NCI-H2029 treated with DMSO at 0.1 percent for 48 hours (cell line): Measurements from ENCODE around the gene GHDC.
"Not testable (repeated sequence)": the region's sequence is repeated elsewhere in the genome, so short reads cannot be mapped to it uniquely, and the experiment has no call there.

Experiments used
- DNase-seq: peaks from one replicate; lab custom pipeline; 2025; lab: John Stamatoyannopoulos, UW

The GHDC gene

DNA sequence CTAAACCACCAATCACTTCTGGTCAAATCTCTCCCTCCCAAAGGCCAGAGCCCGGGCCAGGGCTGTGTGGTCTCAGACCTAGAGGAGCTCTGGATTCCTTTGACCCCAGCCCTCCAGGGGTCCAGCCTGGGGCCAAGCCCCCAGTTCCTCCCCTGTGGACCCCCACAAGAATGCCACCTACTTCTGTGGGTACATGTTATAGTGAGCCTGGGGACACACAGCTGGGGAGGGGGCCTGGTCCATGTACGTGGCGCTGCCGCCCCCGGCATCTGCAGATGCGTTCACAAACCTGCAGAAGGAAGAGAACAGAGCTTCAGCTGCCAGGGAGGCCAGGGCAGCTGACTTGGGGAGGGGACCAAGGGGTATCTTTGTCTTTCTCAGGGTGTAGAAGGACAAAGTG is 7.9 kb upstream of the GHDC start:
- DNase-seq, result no peak

DNA sequence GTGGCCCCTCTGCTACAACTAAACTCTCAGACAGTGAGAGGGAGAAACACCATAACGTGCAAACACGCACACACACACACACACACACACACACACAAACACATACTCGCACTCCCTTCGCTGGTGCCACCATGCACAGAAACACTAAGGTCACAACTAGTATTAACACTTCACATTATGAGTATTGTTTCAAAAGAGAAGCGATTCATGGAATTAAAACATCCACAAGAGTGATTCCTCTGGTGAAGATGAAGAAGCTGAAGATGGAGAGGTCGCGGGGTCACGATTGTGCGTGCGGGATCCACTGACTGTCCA is 7.1 kb upstream of the GHDC start:
- no peak for DNase-seq

DNA sequence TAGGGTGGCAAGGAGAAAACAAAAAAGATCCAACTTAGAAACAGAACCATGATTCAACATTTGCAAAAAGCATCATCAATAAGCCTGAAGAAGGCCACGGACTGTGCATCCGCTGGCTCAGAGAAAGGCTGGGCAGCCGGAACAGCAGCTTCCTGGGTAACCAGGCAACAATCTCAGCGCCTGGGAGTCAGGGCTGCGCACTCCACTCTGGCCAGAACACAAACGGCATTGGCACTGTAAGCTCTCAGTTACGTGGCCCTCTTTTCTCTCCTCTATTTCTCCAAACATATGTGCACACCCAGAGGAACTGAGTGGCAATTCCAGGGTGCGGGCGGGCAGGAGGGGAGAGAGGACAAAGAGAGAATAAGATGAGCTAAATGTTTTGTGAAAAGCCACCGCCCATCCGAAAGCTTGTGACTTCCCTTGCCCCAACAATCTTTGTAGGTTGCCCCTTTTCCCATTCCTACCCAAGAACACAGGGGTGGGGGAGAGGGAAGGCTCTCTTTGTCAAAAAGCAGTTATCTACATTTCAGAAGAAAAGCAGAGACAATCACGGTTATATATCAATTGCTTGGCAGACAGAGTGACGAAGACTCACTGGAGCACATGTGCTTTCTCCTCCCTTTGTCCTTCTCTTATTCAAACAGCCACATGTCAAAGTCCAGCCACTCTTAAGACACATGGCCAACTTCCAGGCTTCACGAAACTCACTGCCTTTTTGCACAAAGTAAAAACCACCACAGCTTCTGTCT is 6.6 kb upstream of the GHDC start:
- DNase-seq, result no peak

DNA sequence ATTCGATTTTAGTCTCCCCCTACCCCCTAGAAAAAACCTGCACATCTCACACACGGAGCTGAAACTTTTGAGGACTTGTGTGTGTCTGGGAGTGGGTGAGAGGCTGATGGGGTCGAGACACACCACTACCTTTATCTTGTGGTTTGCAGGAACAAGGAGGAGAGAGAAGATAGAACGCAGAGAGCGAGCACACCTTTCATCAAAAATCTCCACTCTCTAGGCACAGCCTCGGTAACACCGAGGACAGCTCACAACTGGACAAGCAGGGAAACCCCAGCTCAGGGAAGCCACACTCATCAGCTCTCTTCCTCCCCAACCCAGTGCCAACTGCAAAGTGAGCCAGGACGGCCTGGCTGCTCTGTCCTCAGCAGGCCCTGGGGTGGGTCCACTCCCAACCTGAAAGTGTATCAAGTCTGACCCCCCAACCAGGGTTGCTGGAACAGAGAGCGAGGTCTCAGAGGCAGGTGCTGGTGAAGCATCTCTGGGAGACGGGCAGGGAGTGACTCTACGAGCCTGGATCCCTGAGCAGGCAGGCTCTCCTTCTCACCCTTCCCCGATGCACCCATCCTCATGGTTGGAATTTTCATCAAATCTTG is 5.2 kb upstream of the GHDC start:
- DNase-seq, result no peak

DNA sequence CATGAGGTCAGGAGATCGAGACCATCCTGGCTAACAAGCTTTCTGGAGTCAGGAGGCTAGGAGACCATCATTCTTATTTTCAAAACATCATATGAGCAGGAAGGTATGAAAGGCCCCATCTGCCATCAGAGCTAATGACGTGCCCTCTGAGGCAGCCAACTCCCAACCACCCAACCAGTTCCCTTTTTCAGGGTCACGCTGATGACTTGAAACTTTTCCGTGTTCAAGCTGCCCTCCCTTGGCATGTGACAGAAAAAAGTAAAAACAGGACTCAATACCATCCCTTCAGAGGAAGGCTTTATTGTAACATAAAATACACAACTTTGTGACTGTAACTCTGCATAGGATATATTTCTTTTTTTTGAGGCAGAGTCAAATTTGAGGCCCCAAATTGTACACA is 4.6 kb upstream of the GHDC start:
- DNase-seq, result no peak

DNA sequence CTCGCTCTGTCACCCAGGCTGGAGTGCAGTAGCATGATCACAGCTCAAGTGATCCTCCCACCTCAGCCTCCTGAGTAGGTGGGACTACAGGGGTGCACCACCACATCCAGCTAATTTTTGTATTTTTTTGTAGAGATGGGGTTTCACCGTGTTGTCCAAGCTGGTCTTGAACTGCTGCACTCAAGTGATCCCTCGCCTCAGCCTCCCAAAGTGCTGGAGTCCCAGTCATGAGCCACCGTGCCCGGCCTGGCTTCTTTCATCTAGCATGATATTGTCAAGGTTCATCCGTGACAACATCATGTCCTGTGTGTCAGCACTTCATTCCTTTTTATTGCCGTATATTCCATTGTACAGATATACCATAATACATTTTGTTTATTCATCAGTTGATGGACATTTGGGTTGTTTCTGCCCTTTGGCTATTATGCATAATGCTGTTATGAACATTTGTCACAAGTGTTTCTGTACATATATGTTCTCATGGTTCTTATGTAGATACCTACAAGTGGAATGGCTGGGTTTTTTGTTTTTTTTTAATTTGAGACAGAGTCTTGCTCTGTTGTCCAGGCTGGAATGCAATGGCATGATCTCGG is 3.4 kb upstream of the GHDC start:
- no peak for DNase-seq

DNA sequence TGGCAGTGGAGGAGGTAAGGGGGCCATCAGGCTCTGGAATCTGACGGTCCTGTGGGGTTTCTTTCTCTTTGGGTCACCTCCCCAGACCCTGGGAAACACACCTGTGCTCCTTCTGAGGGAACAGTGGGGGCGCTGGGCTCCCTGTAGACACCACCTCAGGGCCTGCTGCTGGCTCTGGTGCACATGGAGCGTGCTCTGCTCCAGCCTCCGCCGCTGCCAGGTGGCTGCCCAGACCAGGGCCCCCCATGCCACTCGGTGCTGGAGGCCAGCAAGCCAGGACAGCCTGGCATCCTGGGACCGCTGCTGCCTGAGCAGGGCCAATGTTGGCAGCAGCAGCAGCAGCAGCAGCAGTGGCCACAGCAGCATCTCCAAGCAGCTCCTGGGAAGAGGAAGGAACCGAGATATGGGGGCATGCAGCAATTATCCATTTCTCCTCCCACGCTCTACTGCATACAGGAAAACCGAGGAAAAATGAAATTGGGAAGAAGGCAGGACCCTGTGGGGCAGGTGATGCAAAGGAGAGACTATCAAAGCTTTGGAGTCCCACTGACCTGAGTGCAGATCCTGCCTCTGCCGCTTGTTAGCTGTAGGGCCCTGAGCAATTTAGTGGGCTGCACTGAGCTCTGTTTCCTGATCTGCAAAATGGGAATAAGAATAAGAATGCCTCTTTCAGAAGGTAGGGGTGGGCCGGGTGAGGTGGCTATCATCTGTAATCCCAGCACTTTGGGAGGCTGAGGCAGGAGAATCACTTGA is 902 bp downstream of the GHDC start:
- no peak for DNase-seq

DNA sequence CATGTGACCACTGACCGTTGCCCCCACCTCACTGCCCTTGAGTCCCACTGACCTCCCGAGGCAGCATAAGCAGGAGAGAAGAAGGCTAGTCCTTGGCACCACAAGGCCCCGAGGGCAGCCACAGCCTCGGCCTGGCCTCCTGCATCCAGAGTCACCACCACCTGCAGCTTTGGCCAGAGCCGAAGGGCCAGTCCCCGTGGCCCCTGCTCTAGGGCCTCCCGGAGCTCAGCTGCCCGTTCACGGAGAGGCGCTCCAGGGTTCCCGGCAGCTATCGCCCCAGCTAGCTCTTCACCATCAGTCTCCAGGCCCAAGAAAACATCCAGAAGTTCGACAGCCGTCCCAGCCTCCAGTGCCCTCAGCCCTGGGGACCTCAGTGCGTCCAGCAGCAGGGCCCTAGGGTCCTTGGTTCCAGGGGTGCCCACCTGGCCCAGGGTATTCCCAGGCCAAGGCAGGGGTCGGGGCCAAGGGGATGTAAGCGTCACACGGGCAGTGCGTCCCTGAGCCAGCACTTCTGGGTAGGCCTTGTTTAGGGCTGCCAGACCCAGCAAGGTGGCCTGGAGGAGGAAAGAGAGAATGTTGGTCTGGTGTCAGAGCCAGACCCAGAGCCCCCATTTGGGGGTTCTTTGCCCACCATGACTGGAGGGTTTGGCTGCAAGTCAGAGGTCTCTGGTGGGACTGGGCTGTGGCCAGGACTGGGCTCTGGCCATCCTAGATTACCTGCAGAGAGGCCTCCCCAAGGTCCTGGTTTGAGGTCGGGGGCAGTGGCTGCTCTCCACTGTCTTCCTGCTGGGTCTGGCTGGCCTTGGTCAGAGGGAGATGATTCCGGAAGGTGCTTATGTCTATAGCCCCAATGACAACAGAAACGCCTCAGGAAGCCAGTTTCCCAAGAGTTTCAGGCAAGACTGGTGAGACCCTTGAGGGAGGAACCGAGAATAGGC is 1.8 kb downstream of the GHDC start:
- DNase-seq, result no peak

DNA sequence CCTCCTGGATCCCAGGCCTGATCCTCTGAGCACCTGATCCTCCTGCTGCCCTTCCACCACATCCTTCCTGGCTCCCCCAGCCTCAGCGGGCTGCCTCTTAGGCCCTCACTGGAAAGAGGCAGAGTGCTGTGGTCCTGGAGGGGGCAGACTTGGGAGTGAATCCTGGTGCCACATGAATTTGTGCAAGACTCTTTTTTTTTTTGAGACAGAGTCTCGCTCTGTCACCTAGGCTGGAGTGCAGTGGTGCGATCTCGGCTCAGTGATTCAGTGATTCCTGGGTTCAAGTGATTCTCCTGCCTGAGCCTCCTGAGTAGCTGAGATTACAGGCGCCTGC is 3.1 kb downstream of the GHDC start:
- no peak for DNase-seq

DNA sequence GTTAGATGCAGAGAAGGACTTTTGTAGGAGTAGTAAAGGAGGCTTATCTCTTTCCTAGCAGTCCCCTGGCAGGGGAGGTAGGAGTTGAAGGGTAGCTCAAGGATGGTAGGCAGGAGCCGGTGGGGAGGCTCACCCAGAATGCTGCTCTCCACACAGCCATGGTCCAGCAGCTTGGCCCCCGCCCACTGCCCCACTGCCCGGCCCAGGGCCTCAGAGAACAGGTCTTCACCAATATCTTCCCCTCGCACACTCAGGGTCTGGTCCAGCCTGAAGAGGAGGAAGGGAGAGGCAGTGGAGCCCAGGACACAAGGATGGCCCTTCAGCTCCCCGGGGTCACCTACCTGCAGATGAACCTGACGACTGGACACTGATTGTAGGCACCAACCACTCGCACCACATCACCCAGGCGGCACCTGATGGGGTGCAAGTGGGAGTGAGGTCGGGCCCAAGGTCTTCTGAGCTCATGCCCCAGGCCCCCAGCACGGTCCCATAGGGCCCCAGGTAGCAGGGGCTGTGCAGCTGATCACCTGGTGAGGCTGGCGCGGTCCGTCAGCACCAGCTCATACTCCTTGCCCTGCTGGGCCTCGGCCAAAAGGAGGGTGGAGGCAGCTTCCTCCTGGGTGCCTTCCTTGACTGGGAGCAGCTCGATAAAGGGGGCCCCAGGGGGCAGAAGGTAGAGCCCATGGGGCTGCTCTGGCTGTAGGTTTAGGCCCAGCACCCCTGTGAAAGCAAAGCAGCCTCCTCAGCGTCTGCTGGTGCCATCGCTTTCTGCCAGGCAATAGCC is 3.6 kb downstream of the GHDC start:
- DNase-seq, result no peak

DNA sequence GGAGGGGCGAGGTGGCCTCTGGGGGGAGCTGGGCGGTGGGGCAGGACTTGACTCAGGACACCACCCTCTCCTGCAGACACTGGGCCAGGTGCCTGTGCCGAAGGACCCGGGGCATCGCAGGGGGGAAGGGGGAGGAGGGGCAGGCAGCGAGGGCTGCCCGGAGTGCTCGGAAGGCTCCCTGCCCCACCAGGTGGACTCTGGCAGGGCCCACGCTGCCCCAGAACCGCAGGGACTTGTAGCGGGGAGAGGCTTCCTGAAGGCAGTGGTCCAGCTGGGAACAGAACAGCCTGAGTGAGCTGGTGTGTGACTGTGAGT is 4.7 kb downstream of the GHDC start:
- DNase-seq, result no peak

DNA sequence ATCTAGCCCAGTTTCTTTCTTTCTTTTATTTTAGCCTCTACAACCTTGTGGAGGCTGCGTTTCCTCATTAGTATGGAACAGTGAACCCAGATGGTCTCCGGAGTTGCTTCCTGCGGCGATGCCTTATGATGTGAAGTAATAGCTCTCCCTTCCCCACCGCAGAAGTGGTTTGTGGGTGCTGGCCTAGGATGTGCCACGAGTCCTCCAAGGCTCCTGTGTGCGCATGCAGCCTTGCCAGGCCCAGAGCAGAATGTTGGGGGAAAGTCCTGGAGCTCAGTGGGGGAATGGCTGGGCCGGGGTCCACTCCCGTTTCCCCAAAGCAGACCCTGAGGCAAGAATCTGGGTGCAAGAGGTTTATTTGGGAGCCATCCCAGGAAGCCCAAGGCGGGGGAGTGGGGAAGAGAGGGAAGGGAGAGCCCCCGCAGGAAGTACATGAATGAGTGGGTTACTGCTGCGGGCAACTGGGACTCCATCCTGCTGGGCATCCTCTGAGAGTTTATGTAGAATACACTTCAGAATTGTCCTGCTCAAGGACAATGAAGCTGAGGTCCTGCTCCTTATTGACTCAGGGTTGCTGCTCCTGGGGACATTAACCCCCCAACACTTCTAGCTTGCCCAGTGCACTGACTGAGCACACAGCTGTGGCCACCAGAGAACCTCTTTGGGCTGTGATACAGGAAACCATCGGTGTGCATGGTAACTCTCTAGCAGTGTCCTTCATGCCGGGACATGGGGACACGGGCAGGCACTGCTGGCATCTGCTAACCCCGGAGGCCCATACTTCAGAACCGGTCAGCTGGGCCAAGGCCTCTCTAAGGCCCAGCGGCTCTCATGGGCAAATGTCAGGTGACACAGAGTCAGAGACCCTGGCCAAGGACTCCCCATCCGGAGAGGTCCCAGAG is 5.3 kb downstream of the GHDC start:
- DNase-seq, result no peak

DNA sequence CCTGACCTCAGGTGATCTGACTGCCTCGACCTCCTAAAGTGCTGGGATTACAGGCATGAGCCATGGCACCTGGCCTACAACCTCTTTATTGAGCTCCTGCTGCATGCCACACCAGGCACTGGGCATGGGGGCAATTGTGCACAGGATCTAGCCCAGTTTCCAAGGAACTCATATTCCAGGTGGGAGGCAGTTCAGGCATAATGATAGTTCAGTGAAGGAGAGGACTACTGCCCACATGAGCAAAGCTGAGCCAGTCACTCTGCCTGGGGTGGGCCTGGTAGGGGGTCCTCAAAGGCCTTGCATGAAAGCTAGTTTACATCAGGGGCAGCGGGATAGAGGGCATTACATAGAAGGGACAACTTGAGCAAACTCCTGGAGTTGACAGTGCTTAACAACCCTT is 6.5 kb downstream of the GHDC start:
- no peak for DNase-seq

DNA sequence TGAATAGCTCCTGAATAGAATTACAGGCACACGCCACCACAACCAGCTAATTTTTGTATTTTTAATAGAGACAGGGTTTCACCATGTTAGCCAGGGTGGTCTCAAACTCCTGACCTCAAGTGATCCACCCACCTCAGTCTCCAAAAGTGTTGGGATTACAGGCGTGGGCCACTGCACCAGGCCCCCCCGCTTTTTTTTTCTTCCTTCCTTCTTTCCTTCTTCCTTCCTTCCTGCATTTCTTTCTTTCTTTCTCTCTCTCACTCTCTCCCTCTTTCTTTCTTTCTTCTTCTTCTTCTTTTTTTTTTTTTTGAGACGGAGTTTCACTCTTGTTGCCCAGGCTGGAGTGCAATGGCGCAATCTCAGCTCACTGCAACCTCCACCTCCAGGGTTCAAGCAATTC is 8.1 kb downstream of the GHDC start:
- DNase-seq, result not testable (repeated sequence)

DNA sequence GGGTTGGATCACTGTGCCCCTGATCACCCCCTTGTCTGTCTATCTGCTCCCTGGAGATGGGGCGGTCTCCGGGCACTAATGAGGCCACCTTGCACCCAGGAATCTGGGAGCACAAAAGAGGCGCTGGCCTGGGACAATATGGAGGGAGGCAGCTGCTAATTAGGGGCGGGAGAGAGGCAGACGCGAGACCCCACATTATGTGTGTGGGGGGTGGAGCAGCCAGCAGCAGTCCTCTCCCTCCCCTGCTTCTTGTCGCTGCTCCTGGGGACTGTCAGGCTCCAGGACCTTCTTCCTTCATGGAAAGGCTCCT is 8.7 kb downstream of the GHDC start:
- DNase-seq, result no peak

DNA sequence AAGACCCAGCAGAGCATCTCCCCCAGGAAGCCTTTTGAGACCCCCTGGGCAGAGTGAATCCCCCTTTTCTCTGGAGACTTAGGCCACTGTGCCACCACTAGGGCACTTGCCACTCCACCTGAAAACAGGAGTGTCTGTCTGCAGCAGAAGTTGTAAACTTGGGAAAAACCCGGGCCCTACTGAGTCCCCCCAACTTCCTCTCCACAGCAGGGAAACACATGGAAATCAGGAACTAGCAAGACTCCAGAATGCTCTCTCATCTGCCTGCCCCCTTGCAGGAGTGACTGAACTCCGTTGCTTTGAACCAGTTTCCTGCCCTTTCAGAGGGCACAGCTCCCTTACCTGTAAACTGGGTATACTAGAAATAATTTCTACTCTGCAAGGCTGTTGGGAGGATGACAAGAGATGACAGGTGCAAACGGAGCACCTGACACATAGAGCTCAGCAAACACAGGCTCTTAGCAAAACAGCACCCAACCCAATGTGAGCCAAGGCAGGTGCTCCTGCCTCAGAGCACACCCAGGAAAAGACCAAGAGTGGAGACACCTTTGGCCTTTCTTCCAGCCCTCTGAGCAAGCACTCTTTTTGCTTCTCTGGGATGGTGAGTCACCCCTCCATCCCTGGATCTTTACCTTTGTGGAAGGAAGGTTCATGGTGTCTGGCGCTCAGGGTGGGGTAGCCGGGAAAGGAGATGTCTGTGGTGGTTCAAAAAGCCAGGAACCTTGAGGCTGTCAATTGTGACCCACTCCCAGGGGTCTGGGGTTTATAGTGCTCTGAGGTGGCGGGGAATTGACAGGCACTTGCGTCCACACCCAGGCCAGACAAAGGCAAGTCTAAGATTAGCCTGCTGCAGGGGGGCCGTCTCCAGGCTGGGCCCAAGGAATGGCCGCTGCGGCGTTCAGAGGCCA is 9.3 kb downstream of the GHDC start, which contains the start of gene HCRT:
TSS of gene HCRT (minus strand) at position 740 of the 908 bp plus-strand sequence. CDS start at position 653, 87 bp downstream.
- DNase-seq, result peak; percentile 14

DNA sequence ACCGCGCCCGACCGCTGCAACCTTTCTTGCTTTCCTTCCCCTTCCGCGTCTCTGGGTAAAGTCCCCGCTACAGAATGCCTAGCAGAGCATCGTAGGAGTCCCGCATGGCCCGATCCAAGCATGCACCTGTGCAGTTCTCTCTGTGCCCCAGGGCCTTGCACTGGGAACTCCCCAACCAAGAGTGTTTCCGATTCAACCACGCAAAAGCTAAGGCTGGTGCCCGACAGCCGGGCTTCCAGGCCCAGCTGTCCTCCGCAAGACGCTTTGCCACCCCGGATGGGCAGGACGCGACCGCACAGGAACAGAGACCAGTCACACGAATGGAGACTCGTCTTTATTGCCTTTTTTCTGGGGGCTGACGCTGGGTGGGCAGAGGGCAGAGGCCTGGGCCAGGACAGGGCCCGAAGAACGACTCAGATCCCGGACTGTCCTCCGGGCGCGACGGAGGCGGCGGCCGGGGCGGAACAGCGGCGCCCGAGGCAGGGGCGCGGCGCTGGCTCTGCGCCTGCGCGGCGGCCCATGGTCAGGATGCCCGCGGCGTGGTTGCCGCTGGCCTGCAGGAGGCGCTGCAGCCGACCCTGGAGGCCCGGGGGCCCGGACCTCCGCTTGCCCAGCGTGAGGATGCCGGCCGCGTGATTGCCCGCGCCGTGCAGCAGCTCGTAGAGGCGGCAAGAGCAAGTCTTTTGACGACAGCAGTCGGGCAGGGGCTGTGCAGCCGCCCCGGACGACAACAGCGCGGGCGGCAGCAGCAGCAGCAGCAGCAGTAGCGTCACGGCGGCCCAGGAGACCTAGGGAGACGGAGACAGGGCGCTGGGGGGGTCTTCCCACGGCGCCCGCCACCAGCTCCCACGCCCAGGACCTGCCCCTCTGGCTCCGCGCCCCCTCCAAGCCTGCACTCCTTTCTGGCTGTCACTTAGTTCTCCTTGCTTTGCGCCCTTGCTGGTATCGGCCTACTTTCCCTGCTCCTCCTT is 10.3 kb downstream of the GHDC start:
- DNase-seq, result peak; percentile 12
